ENCODE results near the gene MYL7.
A peak's percentile ranks its signal among the peaks of the same experiment; 100 is the strongest.

The MYL7 gene

GRCh38 chr7:44158096-44158872 lies 17.2 kb upstream of the MYL7 start:
- DNase-seq (ENCODE audit: low spot score), result peak; percentile 60
- Histone ChIP-seq H3K27ac (no peak overlapping the region), H3K4me3 (no peak overlapping the region)
- no peak for TF ChIP-seq CTCF (IDR thresholded peaks at IDR 0.05)

GRCh38 chr7:44157116-44158080 lies 16.3 kb upstream of the MYL7 start:
- no peak overlapping the region for H3K27ac ChIP-seq
- TF ChIP-seq CTCF (IDR thresholded peaks at IDR 0.05), result no peak

GRCh38 chr7:44156453-44157010 lies 15.4 kb upstream of the MYL7 start:
- no peak overlapping the region for H3K27ac ChIP-seq
- no peak overlapping the region for H3K4me3 ChIP-seq
- DNase-seq (ENCODE audit: low spot score), result peak; percentile 61
- TF ChIP-seq CTCF (IDR thresholded peaks at IDR 0.05), result no peak

More at GRCh38 chr7:44157116-44158080, 16.3 kb upstream of the MYL7 start:
- peak; percentile 50 for DNase-seq (ENCODE audit: low spot score)
- H3K4me3 ChIP-seq, result no peak overlapping the region

GRCh38 chr7:44155191-44156185 lies 14.4 kb upstream of the MYL7 start:
- DNase-seq (ENCODE audit: low spot score), result peak; percentile 60
- Histone ChIP-seq H3K4me3 (no peak overlapping the region), H3K27ac (no peak overlapping the region)
- TF ChIP-seq CTCF (IDR thresholded peaks at IDR 0.05), result no peak

GRCh38 chr7:44154703-44155102 lies 13.6 kb upstream of the MYL7 start:
- peak; percentile 8 for DNase-seq (ENCODE audit: low spot score)

More at GRCh38 chr7:44154703-44155102, 13.6 kb upstream of the MYL7 start:
- TF ChIP-seq CTCF (IDR thresholded peaks at IDR 0.05), result no peak
- H3K27ac ChIP-seq, result no peak overlapping the region
- no peak overlapping the region for H3K4me3 ChIP-seq
